HepG2 (cell line): ENCODE results near the gene BACH2. TPM values are rescaled to one million over a fixed set of nuclear protein-coding genes. Genes with fewer than 3 reads are reported as not detected.

Source experiments
- ATAC-seq: fragments of 200-7000 bp; cut with Tn5 transposase; 3 replicates; pipeline ENCODE4 v1.9.1; 2020; ENCODE audit warnings: mild to moderate bottlenecking, moderate library complexity
- BruUV-seq: library from RNA; stranded (reverse); fragments of 400-500 nt; replicated peaks from 2 replicates; lab custom pipeline; 2021; lab: Mats Ljungman, UMichigan
- CTCF ChIA-PET: fragments of 300-600 bp; formaldehyde crosslinking; extraction: SDS; loops from one replicate; lab custom pipeline; 2021; ENCODE audit warnings: low total read pairs, inconsistent platforms, low intra/inter-chr PET ratio; lab: Yijun Ruan, JAX
- POLR2A ChIA-PET: fragments of 350-600 bp; sonication (Branson Sonifier 250); formaldehyde crosslinking; loops from one replicate; lab custom pipeline; 2020; ENCODE audit warnings: antibody characterized with exemption, inconsistent platforms; lab: Yijun Ruan, JAX
- DNase-seq: peaks from one replicate; pipeline ENCODE4 v3.0.0-alpha.2; 2015; ENCODE audit warnings: low spot score
- FAIRE-seq: peaks from 3 replicates; lab custom pipeline; 2011; peaks lifted over from hg19 to GRCh38; lab: Jason Lieb, UNC
- H2AFZ ChIP-seq: one replicate; pipeline ENCODE4 v1.6.1; 2011; ENCODE audit warnings: low read length, inconsistent platforms
- H3K27ac ChIP-seq: fragments of 300-600 bp; 3 replicates; pipeline ENCODE4 v1.8.0; 2011; ENCODE audit warnings: mixed run types, mild to moderate bottlenecking, mixed read lengths, low read length, inconsistent platforms; ENCODE audit not compliant: insufficient read depth; ENCODE audit errors: extremely low read length
- H3K27me3 ChIP-seq, 2 experiments: fragments of 200-600 bp in 1 of 2; 2 replicates in 1 of 2; 3 replicates in 1 of 2; pipeline versions ENCODE4 v1.6.0 to v1.8.0; 2011; ENCODE audit warnings: low read length in 2 of 2, mild to moderate bottlenecking in 2 of 2, moderate library complexity in 2 of 2, inconsistent platforms in 1 of 2; ENCODE audit not compliant: insufficient read depth in 2 of 2, control insufficient read depth in 1 of 2
- H3K36me3 ChIP-seq, 2 experiments: fragments of 200-600 bp in 1 of 2; replicated peaks in 1 of 2; 2 replicates in 1 of 2; 3 replicates in 1 of 2; pipeline versions ENCODE4 v1.5.1 to v1.8.0; 2011; ENCODE audit warnings: low read length in 2 of 2, inconsistent platforms in 1 of 2; ENCODE audit not compliant: insufficient read depth in 2 of 2, control insufficient read depth in 1 of 2
- H3K4me1 ChIP-seq: 2 replicates; pipeline ENCODE4 v1.5.1; 2012; ENCODE audit warnings: low read length, inconsistent platforms; ENCODE audit not compliant: insufficient read depth
- H3K4me2 ChIP-seq: 2 replicates; pipeline ENCODE4 v1.6.0; 2011; ENCODE audit warnings: low read depth, low read length, inconsistent platforms
- H3K4me3 ChIP-seq, 3 experiments: fragments of 200-600 bp in 1 of 3; sonication (generic), shearing (Covaris generic) in 1 of 3; replicated peaks in 1 of 3; 2 replicates each; pipeline ENCODE4 v1.5.1; 2011 to 2016; ENCODE audit warnings: low read length in 3 of 3, inconsistent platforms in 2 of 3, low read depth in 2 of 3, mild to moderate bottlenecking in 2 of 3, control low read depth in 1 of 3, mixed read lengths in 1 of 3; ENCODE audit not compliant: insufficient read depth in 1 of 3
- H3K79me2 ChIP-seq: one replicate; pipeline ENCODE4 v1.6.1; 2011; ENCODE audit warnings: low read length, inconsistent platforms; ENCODE audit not compliant: insufficient read depth
- H3K9ac ChIP-seq: 2 replicates; pipeline ENCODE4 v1.6.0; 2011; ENCODE audit warnings: mild to moderate bottlenecking, low read depth, low read length, inconsistent platforms; ENCODE audit not compliant: insufficient read depth
- H3K9me3 ChIP-seq: 2 replicates; pipeline ENCODE4 v1.5.1; 2012; ENCODE audit warnings: mild to moderate bottlenecking, low read length
- H4K20me1 ChIP-seq: 2 replicates; pipeline ENCODE4 v1.6.0; 2011; ENCODE audit warnings: inconsistent platforms, mild to moderate bottlenecking, low read length, moderate library complexity; ENCODE audit not compliant: insufficient read depth
- DMAP1 ChIP-seq: IDR thresholded peaks from 2 replicates; pipeline ENCODE4 v1.6.1; 2016
- HNRNPK ChIP-seq: fragments of 200-400 bp; formaldehyde crosslinking; IDR thresholded peaks from 2 replicates; pipeline ENCODE4 v1.6.1; 2018; ENCODE audit warnings: low read length, low read depth, moderate library complexity, mild to moderate bottlenecking; ENCODE audit not compliant: poor library complexity, severe bottlenecking
- ZFAT ChIP-seq: sonication (generic); formaldehyde crosslinking; conservative IDR thresholded peaks from 2 replicates; pipeline ENCODE4 v1.8.1; 2023; ENCODE audit warnings: missing genetic modification reagents, inconsistent platforms
- WGBS: methylation state at CpG from one replicate; pipeline ENCODE4 v1.1.6; 2017; ENCODE audit warnings: low lambda C conversion rate; 5-methylcytosine and 5-hydroxymethylcytosine counted together
- in situ Hi-C: cut with HindIII; loops from 2 replicates; pipeline ENCODE4 v1.10.0; 2017; ENCODE audit warnings: low pct_unique_long_range_greater_than_20kb; ENCODE audit not compliant: extremely low pct_ligation_motif_present
- intact Hi-C: fragments of 100-400 bp; cut with micrococcal nuclease; formaldehyde crosslinking; loops from one replicate; pipeline ENCODE4 v1.10.0; 2022; ENCODE audit not compliant: unreplicated experiment
- polyA plus RNA-seq, 8 experiments: library from polyadenylated mRNA; depleted of rRNA in 3 of 8; stranded (reverse) in 7 of 8; unstranded in 1 of 8; fragments of >200 nt; fragmentation: Illumina TruSeq in 4 of 8; extraction: Trizol in 4 of 8; gene quantifications; 2 replicates each; pipeline versions ENCODE4 v1.2.1 to v1.2.3, GENCODE V29; 2011 to 2016; ENCODE audit warnings: low read depth in 4 of 8, missing spikeins in 1 of 8, mixed read lengths in 1 of 8; ENCODE audit not compliant: insufficient read depth in 1 of 8
- total RNA-seq, 5 experiments: library from RNA; depleted of rRNA; stranded (reverse); fragments of >200 nt; fragmentation: Illumina TruSeq; extraction: Trizol; gene quantifications; 2 replicates each; pipeline ENCODE4 v1.2.3, GENCODE V29; 2016; ENCODE audit warnings: low read depth in 1 of 5
- TF ChIP-seq, protein P1 (sequence below): sonication (generic); formaldehyde crosslinking; IDR thresholded peaks from 2 replicates; pipeline ENCODE4 v1.4.0; 2020; ENCODE audit warnings: mild to moderate bottlenecking, missing genetic modification reagents

BACH2 gene
- total and polyA plus RNA-seq, 2 of the 13 experiments (the other 11 are each of a cell fraction or from before 2014, with no cell fraction given): 0.01 TPM; not detected in 1

DNA sequence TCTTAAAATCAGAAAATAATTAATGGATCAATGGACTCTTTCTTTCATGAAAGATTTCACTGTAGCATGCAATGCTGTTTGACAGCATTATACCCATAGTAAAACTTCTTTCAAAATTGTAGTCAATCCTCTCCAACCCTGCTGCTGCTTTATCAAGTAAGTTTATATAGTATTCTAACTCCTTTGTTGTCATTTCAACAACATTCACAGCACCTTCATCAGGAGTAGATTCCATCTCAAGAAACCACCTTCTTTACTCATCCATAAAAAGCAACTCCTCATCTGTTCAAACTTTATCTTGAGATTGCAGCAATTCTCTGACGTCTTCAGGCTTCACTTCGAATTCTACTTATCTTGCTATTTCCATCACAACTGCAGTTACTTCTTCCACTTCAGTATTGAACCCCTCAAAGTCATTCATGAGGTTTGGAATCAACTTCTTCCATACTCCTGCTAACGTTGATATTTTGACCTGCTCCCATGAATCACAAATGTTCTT lies 26.4 kb upstream of the BACH2 start:
- no peak for TF ChIP-seq ZFAT (CRISPR knock-in tag)
- TF ChIP-seq, protein P1, sequence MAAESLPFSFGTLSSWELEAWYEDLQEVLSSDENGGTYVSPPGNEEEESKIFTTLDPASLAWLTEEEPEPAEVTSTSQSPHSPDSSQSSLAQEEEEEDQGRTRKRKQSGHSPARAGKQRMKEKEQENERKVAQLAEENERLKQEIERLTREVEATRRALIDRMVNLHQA (CRISPR knock-in tag): no peak
- TF ChIP-seq, all 625 proteins: peak for 0
- ChIA-PET CTCF (no interaction called here), POLR2A (no interaction called here)
- H4K20me1 ChIP-seq: no peaks in the 10 kb centered on the region
- no peaks in the 10 kb centered on the region for H3K4me1 ChIP-seq
- in situ Hi-C loops (no loop called here), intact Hi-C loops (no loop called here)
- ATAC-seq: no peak
- H3K4me3 ChIP-seq: no peak overlapping the region
- FAIRE-seq: no peak
- 9% methylated on average over 3 of the region's 3 CpGs for WGBS
- no peak overlapping the region for H3K9ac ChIP-seq
- H3K9me3 ChIP-seq: no peaks in the 10 kb centered on the region
- no peak overlapping the region for H2AFZ ChIP-seq
- DNase-seq: no peak
- H3K79me2 ChIP-seq: no peaks in the 10 kb centered on the region
- no peaks in the 10 kb centered on the region for H3K36me3 ChIP-seq
- BruUV-seq: no TSS peak
- H3K4me2 ChIP-seq: no peak overlapping the region
- no peak overlapping the region for H3K27ac ChIP-seq
- no peaks in the 10 kb centered on the region for H3K27me3 ChIP-seq

DNA sequence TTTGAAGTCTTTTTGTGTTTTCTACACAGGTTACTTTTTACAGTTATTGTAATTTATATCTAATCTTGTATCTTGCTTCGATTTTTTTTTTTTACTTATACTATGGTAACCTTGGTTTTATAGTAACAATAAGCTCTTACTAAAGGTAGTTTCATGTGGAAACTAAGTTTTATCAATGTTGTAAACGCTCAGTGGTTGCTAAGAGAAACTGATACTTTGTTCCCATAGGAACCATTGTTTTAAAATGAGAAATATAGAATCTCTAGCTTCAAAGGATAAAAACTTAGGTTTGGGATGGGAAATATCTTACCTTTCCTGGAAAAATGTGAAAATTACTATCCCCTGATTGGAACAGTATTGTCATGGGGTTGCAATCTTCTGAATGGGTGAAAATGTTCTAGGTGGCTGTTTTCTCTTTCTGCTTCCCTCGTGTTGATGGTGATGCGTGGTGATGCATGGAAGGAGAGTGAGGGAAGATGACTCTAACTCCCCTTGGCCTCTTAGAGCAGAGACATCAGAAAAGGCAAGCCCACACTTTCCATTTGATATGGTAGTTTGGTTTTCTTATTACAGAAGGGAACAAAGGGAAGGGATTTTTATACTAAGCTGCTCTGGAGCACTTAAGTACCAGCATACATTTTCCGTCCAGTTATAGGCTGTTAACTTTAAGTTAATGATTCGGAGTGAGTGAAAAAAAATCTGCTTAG lies 23.5 kb upstream of the BACH2 start:
- no peak for FAIRE-seq
- no peak overlapping the region for H3K4me2 ChIP-seq
- ChIA-PET POLR2A (no interaction called here), CTCF (no interaction called here)
- ATAC-seq: no peak
- in situ Hi-C loops: no loop called here
- no peaks in the 10 kb centered on the region for H3K4me1 ChIP-seq
- no peaks in the 10 kb centered on the region for H4K20me1 ChIP-seq
- DNase-seq: no peak
- TF ChIP-seq DMAP1 (no peak), HNRNPK (no peak)
- H3K4me3 ChIP-seq: no peak overlapping the region
- H3K9ac ChIP-seq: no peak overlapping the region
- no peaks in the 10 kb centered on the region for H3K9me3 ChIP-seq
- 3% methylated on average over 6 of the region's 6 CpGs for WGBS
- no peaks in the 10 kb centered on the region for H3K27me3 ChIP-seq
- no peak overlapping the region for H3K27ac ChIP-seq
- no peak overlapping the region for H2AFZ ChIP-seq
- BruUV-seq: no TSS peak
- no peaks in the 10 kb centered on the region for H3K36me3 ChIP-seq
- no peaks in the 10 kb centered on the region for H3K79me2 ChIP-seq
- intact Hi-C loops: no loop called here
